GM12865 (cell line): Measurements from ENCODE around the gene GCNT2.
A peak's percentile ranks its signal among the peaks of the same experiment; 100 is the strongest.

Source experiments
- DNase-seq: peaks from one replicate; pipeline ENCODE4 v3.0.0; 2010; ENCODE audit warnings: low read depth
- H3K4me3 ChIP-seq: 2 replicates; pipeline ENCODE4 v1.5.1; 2011; ENCODE audit warnings: mild to moderate bottlenecking, low read depth, low read length, control low read depth
- TF ChIP-seq, protein P1 (sequence below): IDR thresholded peaks from 2 replicates; pipeline ENCODE4 v1.5.1; 2011; ENCODE audit warnings: low read length, control low read depth, low read depth, inconsistent platforms; ENCODE audit not compliant: insufficient read depth; ENCODE audit errors: missing control alignments

GCNT2 gene

DNA sequence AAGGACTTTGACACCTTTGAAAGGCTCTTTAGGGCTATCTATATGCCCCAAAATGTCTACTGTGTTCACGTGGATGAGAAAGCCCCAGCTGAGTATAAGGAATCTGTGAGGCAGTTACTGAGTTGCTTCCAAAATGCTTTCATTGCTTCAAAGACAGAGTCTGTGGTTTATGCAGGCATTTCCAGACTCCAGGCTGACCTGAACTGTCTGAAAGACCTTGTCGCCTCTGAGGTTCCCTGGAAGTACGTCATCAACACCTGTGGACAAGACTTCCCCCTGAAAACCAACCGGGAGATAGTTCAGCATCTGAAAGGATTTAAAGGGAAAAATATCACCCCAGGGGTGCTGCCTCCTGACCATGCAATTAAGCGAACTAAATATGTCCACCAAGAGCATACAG, 65.2 kb downstream of the GCNT2 start:
- DNase-seq: no peak
- TF ChIP-seq, protein P1, sequence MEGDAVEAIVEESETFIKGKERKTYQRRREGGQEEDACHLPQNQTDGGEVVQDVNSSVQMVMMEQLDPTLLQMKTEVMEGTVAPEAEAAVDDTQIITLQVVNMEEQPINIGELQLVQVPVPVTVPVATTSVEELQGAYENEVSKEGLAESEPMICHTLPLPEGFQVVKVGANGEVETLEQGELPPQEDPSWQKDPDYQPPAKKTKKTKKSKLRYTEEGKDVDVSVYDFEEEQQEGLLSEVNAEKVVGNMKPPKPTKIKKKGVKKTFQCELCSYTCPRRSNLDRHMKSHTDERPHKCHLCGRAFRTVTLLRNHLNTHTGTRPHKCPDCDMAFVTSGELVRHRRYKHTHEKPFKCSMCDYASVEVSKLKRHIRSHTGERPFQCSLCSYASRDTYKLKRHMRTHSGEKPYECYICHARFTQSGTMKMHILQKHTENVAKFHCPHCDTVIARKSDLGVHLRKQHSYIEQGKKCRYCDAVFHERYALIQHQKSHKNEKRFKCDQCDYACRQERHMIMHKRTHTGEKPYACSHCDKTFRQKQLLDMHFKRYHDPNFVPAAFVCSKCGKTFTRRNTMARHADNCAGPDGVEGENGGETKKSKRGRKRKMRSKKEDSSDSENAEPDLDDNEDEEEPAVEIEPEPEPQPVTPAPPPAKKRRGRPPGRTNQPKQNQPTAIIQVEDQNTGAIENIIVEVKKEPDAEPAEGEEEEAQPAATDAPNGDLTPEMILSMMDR: no peak
- no peak overlapping the region for H3K4me3 ChIP-seq

DNA sequence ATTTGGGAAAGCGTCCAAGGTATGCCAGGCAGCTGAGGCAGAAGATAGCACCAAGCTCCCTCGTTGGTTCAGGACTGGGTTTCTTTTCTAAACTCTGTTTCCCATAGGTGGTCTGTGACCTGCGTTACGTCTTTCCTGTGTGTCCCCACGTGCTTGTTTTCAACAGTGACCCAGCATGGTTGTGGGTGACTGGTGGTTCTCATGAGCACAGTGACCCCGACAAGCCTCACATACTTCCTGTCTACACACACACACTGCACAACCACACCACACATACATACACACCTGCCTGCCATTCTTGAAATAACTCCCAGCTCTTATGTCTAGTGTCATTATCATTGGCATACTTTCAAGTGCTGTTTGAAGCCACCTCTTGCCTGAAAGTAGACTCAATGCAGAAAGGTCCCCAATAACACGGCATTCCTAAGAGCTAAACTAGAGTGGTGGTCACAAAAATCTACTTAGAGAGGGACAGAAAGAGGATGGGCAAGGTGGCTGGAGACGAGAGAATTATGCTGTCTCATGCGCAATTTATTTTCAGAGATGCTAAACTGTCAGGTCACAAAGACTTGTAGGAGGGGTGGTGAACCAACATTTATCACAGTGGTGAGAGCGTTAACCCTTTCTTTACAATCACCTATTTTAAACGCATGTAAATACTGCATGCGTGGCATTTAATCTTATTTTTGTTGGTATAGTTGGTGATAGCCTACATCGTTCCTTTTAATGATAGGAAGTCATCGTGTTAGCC, 66.7 kb downstream of the GCNT2 start:
- TF ChIP-seq, protein P1: no peak
- peak; percentile 16 for DNase-seq

DNA sequence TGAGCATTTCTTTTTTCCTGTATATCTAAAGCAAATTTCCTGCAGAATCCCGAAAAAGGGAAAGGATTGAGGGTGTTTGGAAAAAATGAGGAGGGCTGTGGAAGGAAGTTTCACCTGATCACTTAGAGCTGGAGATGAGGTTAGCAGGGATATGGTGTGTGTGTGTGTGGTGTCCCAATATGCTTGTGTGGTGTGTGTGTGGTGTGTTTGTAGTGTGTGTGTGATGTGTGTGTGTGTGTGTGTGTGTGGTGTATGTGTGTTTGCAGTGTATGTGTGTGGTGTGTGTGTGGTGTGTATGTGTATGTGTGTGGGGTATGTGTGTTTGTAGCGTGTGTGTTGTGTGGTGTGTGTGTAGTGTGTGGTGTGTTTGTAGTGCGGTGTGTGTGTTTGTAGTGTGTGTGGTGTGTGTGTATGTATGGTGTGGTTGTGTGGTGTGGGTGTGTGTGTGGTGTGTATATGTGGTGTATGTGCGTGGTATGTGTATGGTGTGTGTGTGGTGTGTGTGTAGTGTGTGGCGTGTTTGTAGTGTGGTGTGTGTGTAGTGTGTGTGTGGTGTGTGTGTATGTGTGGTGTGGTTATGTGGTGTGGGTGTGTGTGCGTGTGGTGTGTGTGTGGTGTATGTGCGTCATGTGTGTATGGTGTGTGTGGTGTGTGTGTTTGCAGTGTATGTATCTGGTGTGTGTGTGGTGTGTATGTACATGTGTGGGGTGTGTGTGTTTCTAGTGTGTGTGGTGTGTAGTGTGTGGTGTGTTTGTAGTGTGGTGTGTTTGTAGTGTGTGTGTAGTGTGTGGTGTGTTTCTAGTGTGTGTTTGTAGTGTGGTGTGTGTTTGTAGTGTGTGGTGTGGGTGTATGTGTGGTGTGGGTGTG, 67.6 kb downstream of the GCNT2 start:
- H3K4me3 ChIP-seq: no peak overlapping the region
- DNase-seq: no peak
- TF ChIP-seq, protein P1: no peak

More for the DNA sequence above, 66.7 kb downstream of the GCNT2 start:
- H3K4me3 ChIP-seq: no peak overlapping the region

DNA sequence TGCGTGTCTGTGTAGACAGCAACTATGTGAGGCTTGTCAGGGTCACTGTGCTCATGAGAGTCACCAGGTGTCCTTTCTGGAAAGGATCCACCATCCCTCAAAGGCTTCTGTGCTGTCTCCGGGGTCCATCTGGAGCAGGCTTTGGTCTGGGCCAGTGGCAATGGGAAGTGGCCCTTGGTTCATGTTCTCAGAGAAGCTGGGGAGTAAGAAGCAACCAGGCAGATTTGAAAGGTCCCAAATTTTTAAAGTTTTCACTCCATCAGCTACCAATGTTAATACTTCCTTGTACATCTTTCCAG, 68.2 kb downstream of the GCNT2 start:
- TF ChIP-seq, protein P1: no peak
- no peak for DNase-seq
- no peak overlapping the region for H3K4me3 ChIP-seq

DNA sequence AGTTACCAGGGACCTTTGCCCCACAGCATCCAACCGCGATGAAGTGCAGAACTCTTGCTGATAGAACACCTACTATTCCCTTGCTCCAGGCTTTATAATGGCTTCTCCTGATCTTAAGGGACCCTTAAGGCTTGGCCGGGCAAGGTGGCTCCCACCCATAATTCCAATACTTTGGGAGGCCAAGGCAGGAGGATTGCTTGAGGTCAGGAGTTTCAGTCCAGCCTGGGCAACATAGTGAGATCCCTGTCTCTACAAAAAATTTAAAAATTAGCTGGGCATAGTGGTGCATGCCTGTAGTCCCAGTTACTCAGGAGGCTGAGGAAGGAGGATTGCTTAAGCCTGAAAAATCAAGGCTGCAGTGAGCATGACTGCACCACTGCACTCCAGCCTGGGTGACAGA, 68.8 kb downstream of the GCNT2 start:
- TF ChIP-seq, protein P1: no peak
- DNase-seq: no peak
- H3K4me3 ChIP-seq: no peak overlapping the region

DNA sequence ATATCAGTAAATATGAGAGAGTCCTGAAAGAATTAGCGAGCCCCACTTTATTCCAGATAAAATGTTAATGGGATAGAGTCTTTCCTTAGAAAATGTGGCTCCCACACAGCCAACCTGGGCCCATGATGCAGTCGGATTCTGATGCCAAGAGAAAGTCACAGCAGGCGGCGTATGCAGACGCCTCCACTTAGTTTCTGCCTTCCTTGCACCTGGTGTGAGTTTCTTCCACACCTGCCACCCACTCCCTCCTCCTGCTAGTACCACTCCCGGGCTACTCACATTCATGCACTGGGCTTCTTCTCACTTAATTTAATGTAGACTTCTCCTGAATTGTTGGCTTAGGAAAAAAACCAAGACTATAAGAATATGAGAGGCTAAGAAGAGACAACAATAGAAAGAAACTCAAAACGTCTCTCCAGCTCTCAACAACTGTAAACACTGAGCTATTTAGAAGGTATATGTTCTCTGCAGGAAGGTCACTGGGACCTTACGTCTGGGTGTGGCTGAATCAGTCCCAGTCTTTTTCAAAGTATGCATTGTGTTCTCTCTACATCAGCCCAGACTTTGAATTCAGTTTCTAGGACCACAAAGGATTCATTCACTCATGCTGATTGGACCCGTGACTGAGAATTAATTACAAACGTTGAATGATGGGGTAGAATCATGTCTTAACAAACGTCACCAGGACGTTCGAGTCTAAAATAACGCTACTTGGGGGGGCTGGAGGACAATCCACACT, 70.4 kb downstream of the GCNT2 start:
- TF ChIP-seq, protein P1: no peak
- no peak for DNase-seq
- H3K4me3 ChIP-seq: no peak overlapping the region
